ENCODE measurements around the gene LY6G5B. TPM values are rescaled to one million over a fixed set of nuclear protein-coding genes. Genes with fewer than 3 reads are reported as not detected.

The LY6G5B gene
- total and polyA plus RNA-seq, 2 experiments from 2014 or later: 7.9 to 8.4 TPM

- TF ChIP-seq ZNF462 (CRISPR knock-in tag; IDR thresholded peaks at IDR 0.05) (no peak), CREB1 (CRISPR knock-in tag; IDR thresholded peaks at IDR 0.05; ENCODE audit: low read depth) (no peak), JUNB (IDR thresholded peaks at IDR 0.05; ENCODE audit: unreplicated experiment) (no peak), EZH2 (IDR thresholded peaks at IDR 0.05; ENCODE audit: low read depth, unreplicated experiment) (no peak), EZH2phosphoT487 (IDR thresholded peaks at IDR 0.05; ENCODE audit: unreplicated experiment) (no peak), ZNF331 (CRISPR knock-in tag; IDR thresholded peaks at IDR 0.05; ENCODE audit: low read depth) (no peak), NANOG (IDR thresholded peaks at IDR 0.05; ENCODE audit: borderline replicate concordance) (no peak)
- TF ChIP-seq, protein P1, sequence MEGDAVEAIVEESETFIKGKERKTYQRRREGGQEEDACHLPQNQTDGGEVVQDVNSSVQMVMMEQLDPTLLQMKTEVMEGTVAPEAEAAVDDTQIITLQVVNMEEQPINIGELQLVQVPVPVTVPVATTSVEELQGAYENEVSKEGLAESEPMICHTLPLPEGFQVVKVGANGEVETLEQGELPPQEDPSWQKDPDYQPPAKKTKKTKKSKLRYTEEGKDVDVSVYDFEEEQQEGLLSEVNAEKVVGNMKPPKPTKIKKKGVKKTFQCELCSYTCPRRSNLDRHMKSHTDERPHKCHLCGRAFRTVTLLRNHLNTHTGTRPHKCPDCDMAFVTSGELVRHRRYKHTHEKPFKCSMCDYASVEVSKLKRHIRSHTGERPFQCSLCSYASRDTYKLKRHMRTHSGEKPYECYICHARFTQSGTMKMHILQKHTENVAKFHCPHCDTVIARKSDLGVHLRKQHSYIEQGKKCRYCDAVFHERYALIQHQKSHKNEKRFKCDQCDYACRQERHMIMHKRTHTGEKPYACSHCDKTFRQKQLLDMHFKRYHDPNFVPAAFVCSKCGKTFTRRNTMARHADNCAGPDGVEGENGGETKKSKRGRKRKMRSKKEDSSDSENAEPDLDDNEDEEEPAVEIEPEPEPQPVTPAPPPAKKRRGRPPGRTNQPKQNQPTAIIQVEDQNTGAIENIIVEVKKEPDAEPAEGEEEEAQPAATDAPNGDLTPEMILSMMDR (conservative IDR thresholded peaks at IDR 0.05; ENCODE audit: low read depth in 2 of 2): no peak
Measured at GRCh38 chr6:31663126-31663960, 6.4 kb upstream of the LY6G5B start (continued).

All from GM23338 (cell line).